NCI-H187 treated with DMSO at 0.1 percent for 48 hours (cell line): ENCODE data around the gene MRGPRE.

Experiments used
- DNase-seq: peaks from one replicate; lab custom pipeline; 2025; lab: John Stamatoyannopoulos, UW

Gene MRGPRE

GRCh38 chr11:3196161-3197043, 35.8 kb downstream of the MRGPRE start:
- no peak for DNase-seq

- DNase-seq = no peak
Measured at GRCh38 chr11:3195251-3196160, 36.7 kb downstream of the MRGPRE start.

GRCh38 chr11:3194016-3194816, 38.0 kb downstream of the MRGPRE start:
- DNase-seq = no peak

GRCh38 chr11:3193373-3194015, 38.7 kb downstream of the MRGPRE start:
- no peak for DNase-seq

GRCh38 chr11:3192511-3193372, 39.5 kb downstream of the MRGPRE start:
- no peak for DNase-seq

- no peak for DNase-seq
Measured at GRCh38 chr11:3191586-3192324, 40.5 kb downstream of the MRGPRE start.

- DNase-seq = no peak
Measured at GRCh38 chr11:3190600-3190999, 41.6 kb downstream of the MRGPRE start.

- no peak for DNase-seq
Measured at GRCh38 chr11:3189886-3190583, 42.2 kb downstream of the MRGPRE start.

- no peak for DNase-seq
Measured at GRCh38 chr11:3189196-3189843, 42.9 kb downstream of the MRGPRE start.

- no peak for DNase-seq
Measured at GRCh38 chr11:3188496-3189195, 43.6 kb downstream of the MRGPRE start.

- DNase-seq = no peak
Measured at GRCh38 chr11:3186166-3186953, 45.9 kb downstream of the MRGPRE start.

- DNase-seq = no peak
Measured at GRCh38 chr11:3184732-3185347, 47.4 kb downstream of the MRGPRE start.

- no peak for DNase-seq
Measured at GRCh38 chr11:3183523-3183922, 48.7 kb downstream of the MRGPRE start.

- no peak for DNase-seq
Measured at GRCh38 chr11:3182462-3182852, 49.8 kb downstream of the MRGPRE start.

- no peak for DNase-seq
Measured at GRCh38 chr11:3181725-3182461, 50.3 kb downstream of the MRGPRE start.

- DNase-seq = no peak
Measured at GRCh38 chr11:3180869-3181268, 51.3 kb downstream of the MRGPRE start.
